GM23338 (cell line): ENCODE measurements around the gene CLIC2. TPM values are rescaled to one million over a fixed set of nuclear protein-coding genes. Genes with fewer than 3 reads are reported as not detected.

Experiments used
- ATAC-seq: fragments of 200-7000 bp; cut with Tn5 transposase; 3 replicates; pipeline ENCODE4 v1.9.1; 2020
- DNase-seq: peaks from one replicate; pipeline ENCODE4 v3.0.0-alpha.2; 2015; ENCODE audit warnings: low spot score
- H2AFZ ChIP-seq: fragments of 200-600 bp; sonication (generic); 2 replicates; pipeline ENCODE4 v1.8.0; 2016; ENCODE audit warnings: antibody characterized with exemption, mild to moderate bottlenecking, moderate library complexity
- H3F3A ChIP-seq: fragments of 200-600 bp; sonication (generic); replicated peaks from 2 replicates; pipeline ENCODE4 v1.8.0; 2017; ENCODE audit warnings: antibody characterized with exemption, mixed run types, low read depth
- H3K27ac ChIP-seq: fragments of 200-600 bp; sonication (generic); 2 replicates; pipeline ENCODE4 v1.6.1; 2016; ENCODE audit warnings: low read depth
- H3K27me3 ChIP-seq: fragments of 200-600 bp; sonication (generic); 2 replicates; pipeline ENCODE4 v1.8.0; 2016; ENCODE audit warnings: mild to moderate bottlenecking, mixed run types, moderate library complexity; ENCODE audit not compliant: insufficient read depth
- H3K36me3 ChIP-seq: fragments of 200-600 bp; sonication (generic); 2 replicates; pipeline ENCODE4 v1.8.0; 2016; ENCODE audit warnings: mild to moderate bottlenecking; ENCODE audit not compliant: insufficient read depth
- H3K4me1 ChIP-seq: fragments of 200-600 bp; sonication (generic); 2 replicates; pipeline ENCODE4 v1.8.0; 2016; ENCODE audit warnings: mild to moderate bottlenecking, moderate library complexity; ENCODE audit not compliant: insufficient read depth
- H3K4me2 ChIP-seq: fragments of 200-600 bp; sonication (generic); 2 replicates; pipeline ENCODE4 v1.7.1; 2017; ENCODE audit warnings: mixed run types
- H3K4me3 ChIP-seq: fragments of 200-600 bp; sonication (generic); 2 replicates; pipeline ENCODE4 v1.6.1; 2016; ENCODE audit warnings: mixed run types
- H3K79me2 ChIP-seq: fragments of 200-600 bp; sonication (generic); replicated peaks from 2 replicates; pipeline ENCODE4 v1.8.0; 2017; ENCODE audit warnings: mild to moderate bottlenecking; ENCODE audit not compliant: insufficient read depth
- H3K9me2 ChIP-seq: fragments of 200-600 bp; sonication (generic); 2 replicates; pipeline ENCODE4 v1.8.0; 2017; ENCODE audit not compliant: insufficient read depth
- H4K20me1 ChIP-seq: fragments of 200-600 bp; sonication (generic); replicated peaks from 2 replicates; pipeline ENCODE4 v1.8.0; 2017; ENCODE audit warnings: mild to moderate bottlenecking; ENCODE audit not compliant: insufficient read depth
- H3K27ac Mint-ChIP-seq: 2 replicates; pipeline ENCODE4 v1.8.0; 2020; ENCODE audit warnings: inconsistent platforms, mild to moderate bottlenecking, moderate library complexity, mixed read lengths
- H3K27me3 Mint-ChIP-seq: 3 replicates; pipeline ENCODE4 v1.8.0; 2022; ENCODE audit warnings: low read depth, mild to moderate bottlenecking, moderate library complexity, mixed read lengths, inconsistent platforms; ENCODE audit not compliant: insufficient read depth, poor library complexity
- H3K36me3 Mint-ChIP-seq: 3 replicates; pipeline ENCODE4 v1.8.0; 2021; ENCODE audit warnings: low read depth, mild to moderate bottlenecking, inconsistent platforms, moderate library complexity, mixed read lengths
- H3K4me1 Mint-ChIP-seq: 3 replicates; pipeline ENCODE4 v1.8.0; 2020; ENCODE audit warnings: mild to moderate bottlenecking, inconsistent platforms, mixed read lengths
- H3K4me3 Mint-ChIP-seq: 3 replicates; pipeline ENCODE4 v1.8.0; 2021; ENCODE audit warnings: moderate library complexity, mild to moderate bottlenecking, inconsistent platforms, mixed read lengths
- H3K9me3 Mint-ChIP-seq: 3 replicates; pipeline ENCODE4 v1.8.0; 2020; ENCODE audit warnings: moderate library complexity, mild to moderate bottlenecking, inconsistent platforms, mixed read lengths
- CREB1 ChIP-seq: fragments of 250-450 bp; sonication (Bioruptor Pico); IDR thresholded peaks from 2 replicates; pipeline ENCODE4 v1.5.0; 2020; ENCODE audit warnings: low read depth, mild to moderate bottlenecking, moderate library complexity
- EZH2 ChIP-seq: fragments of 200-600 bp; sonication (generic); IDR thresholded peaks from one replicate; pipeline ENCODE4 v1.8.0; 2017; ENCODE audit warnings: antibody characterized with exemption, mild to moderate bottlenecking, low read depth; ENCODE audit not compliant: unreplicated experiment
- EZH2phosphoT487 ChIP-seq: fragments of 200-600 bp; sonication (generic); IDR thresholded peaks from one replicate; pipeline ENCODE4 v1.8.1; 2018; ENCODE audit warnings: antibody characterized with exemption; ENCODE audit not compliant: unreplicated experiment
- JUNB ChIP-seq: IDR thresholded peaks from one replicate; pipeline ENCODE4 v1.6.1; 2016; ENCODE audit warnings: antibody characterized with exemption; ENCODE audit not compliant: unreplicated experiment
- NANOG ChIP-seq: IDR thresholded peaks from 2 replicates; pipeline ENCODE4 v1.6.1; 2016; ENCODE audit warnings: antibody characterized with exemption, borderline replicate concordance
- POLR2AphosphoS5 ChIP-seq: IDR thresholded peaks from 2 replicates; pipeline ENCODE4 v1.6.1; 2016; ENCODE audit warnings: antibody characterized with exemption, low read depth
- STAT1 ChIP-seq: IDR thresholded peaks from one replicate; pipeline ENCODE4 v1.6.1; 2016; ENCODE audit warnings: antibody characterized with exemption; ENCODE audit not compliant: unreplicated experiment
- ZNF114 ChIP-seq: fragments of 250-450 bp; sonication (Bioruptor Pico); IDR thresholded peaks from 2 replicates; pipeline ENCODE4 v1.5.0; 2020; ENCODE audit warnings: mild to moderate bottlenecking, moderate library complexity
- ZNF331 ChIP-seq: fragments of 250-450 bp; sonication (Bioruptor Pico); IDR thresholded peaks from 2 replicates; pipeline ENCODE4 v1.5.0; 2020; ENCODE audit warnings: low read depth, mild to moderate bottlenecking, moderate library complexity
- polyA plus RNA-seq: library from polyadenylated mRNA; unstranded; fragments of >200 nt; fragmentation: Nextera tagmentation; extraction: Ambion mirVana; gene quantifications from 2 replicates; pipeline ENCODE4 v1.2.1, GENCODE V29; 2016
- total RNA-seq: library from RNA; depleted of rRNA; stranded (reverse); fragments of >200 nt; shearing (Covaris generic); gene quantifications from 2 replicates; pipeline ENCODE4 v1.2.3, GENCODE V29; 2014
- TF ChIP-seq, protein P1 (sequence below): IDR thresholded peaks from one replicate; pipeline ENCODE4 v1.6.1; 2018; ENCODE audit warnings: antibody characterized with exemption; ENCODE audit not compliant: unreplicated experiment
- TF ChIP-seq, protein P2 (sequence below), 2 experiments: fragments of 200-600 bp in 1 of 2; sonication (generic) in 1 of 2; conservative IDR thresholded peaks; 2 replicates each; pipeline versions ENCODE4 v1.5.1 to v1.6.1; 2016 to 2017; ENCODE audit warnings: antibody characterized with exemption in 2 of 2, low read depth in 2 of 2, mild to moderate bottlenecking in 2 of 2, moderate library complexity in 1 of 2
- TF ChIP-seq, protein P3 (sequence below): IDR thresholded peaks from 2 replicates; pipeline ENCODE4 v1.6.1; 2016; ENCODE audit warnings: antibody characterized with exemption

CLIC2 gene
- total and polyA plus RNA-seq, 2 experiments from 2014 or later: 0.56 to 0.61 TPM

DNA sequence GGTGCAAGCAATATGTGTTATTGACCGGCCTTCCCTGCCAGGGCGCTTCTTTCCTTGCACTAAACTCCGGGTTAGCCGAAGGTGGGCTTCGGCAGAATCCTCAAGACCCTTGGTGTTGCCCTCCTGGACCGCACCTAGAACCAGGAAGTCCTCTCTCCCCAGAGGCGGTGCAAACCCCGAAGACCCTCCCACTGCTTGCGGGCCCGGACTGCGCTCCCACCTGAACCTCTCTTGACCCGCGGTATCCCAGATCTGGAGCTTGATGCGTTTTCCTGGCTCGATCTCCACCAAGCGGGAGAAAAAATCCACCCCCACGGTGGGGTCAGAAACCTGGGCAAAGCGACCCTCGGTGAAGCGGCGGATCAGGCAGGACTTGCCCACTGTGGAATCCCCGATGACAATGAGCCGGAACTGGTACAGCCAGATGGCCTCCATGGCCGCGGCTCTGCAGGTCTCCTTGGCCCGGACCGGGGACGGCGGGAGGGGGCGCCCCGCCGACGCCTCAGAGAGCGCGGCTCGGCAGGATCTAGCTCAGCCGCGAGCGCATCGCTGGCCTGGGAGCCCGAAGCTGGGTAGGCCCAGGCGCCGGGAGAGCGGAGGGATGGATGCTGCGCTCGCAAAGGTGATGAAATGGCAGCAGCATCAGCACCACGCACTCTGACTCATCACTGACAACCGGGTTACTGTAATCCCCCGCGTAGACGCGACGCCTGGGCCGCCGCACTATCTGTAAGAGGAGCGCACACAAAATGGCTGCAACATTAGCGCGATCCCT, 70.4 kb downstream of the CLIC2 start, which contains the start of gene RAB39B:
TSS of gene RAB39B (minus strand) at position 638 of the 775 bp plus-strand sequence. CDS start at position 435, 203 bp downstream.
- peak within 1 kb of the TSS; percentile 72 for H3K4me3 ChIP-seq
- no peak within 1 kb of the TSS for H2AFZ ChIP-seq
- peak; percentile 38; the same call in 1 of the 2 replicates for TF ChIP-seq POLR2AphosphoS5
- TF ChIP-seq NANOG: no peak
- peak; percentile 61; the same call in 1 of the 2 replicates for TF ChIP-seq CREB1 (CRISPR knock-in tag)
- H4K20me1 ChIP-seq: no peaks in the 10 kb centered on the region
- H3K27me3 Mint-ChIP-seq: no peaks in the 10 kb centered on the region
- peak within 1 kb of the TSS; percentile 90 for H3K4me3 Mint-ChIP-seq
- H3F3A ChIP-seq: no peaks in the 10 kb centered on the region
- peak within 1 kb of the TSS; percentile 65; the same call in 1 of the 2 replicates for H3K27ac Mint-ChIP-seq
- ATAC-seq (peak; percentile 97), DNase-seq (peak; percentile 80)
- peaks cover 15% of the 10 kb centered on the region for H3K79me2 ChIP-seq
- H3K36me3 Mint-ChIP-seq: peaks cover 4% of the 10 kb centered on the region; the same call in 1 of the 3 replicates
- H3K27me3 ChIP-seq: no peaks in the 10 kb centered on the region
- H3K4me2 ChIP-seq: peak within 1 kb of the TSS; percentile 83
- H3K27ac ChIP-seq: peak within 1 kb of the TSS; percentile 87
- no peaks in the 10 kb centered on the region; the same call in 2 of the 3 replicates for H3K9me3 Mint-ChIP-seq
- no peaks in the 10 kb centered on the region for H3K4me1 ChIP-seq
- H3K36me3 ChIP-seq: no peaks in the 10 kb centered on the region
- no peaks in the 10 kb centered on the region for H3K9me2 ChIP-seq
- peaks cover 10% of the 10 kb centered on the region for H3K4me1 Mint-ChIP-seq

DNA sequence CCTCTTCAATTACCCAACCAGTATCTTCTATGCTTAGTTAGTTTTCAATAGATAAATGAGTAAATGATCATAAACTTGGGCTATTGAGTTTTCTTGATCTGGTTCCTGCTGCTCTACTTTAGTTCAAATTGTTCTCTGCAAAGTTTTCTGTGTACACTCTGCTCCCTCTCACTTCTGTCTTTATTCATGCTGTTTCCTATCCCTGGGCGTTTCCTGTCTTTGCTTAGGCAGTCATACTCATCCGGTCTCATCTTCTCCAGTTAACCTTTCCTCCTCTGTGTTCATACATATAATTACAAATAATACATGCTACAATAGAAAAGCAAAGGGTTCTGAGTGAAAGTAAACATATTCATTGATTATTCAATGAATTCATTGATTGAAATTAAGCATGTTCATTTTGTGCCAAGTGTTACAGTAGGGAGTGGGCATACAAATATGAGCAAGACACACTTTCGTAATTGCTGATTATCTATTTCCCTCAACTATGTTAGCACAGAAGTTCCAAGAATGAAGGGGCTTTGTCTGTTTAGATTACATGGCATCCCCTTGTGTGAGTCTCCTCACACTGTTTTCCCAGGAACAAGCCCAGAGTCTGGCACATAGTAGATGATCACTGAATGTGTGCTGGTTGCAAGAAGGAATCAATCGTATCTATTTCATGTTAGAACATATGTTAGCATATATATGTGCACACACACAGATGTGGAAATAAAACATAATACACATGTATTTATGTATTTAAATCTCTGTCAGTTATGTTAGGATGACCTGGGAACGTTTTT, 71.3 kb downstream of the CLIC2 start:
- H3K4me2 ChIP-seq: peak overlapping the region; percentile 83
- H3K27ac ChIP-seq: no peak overlapping the region
- Mint-ChIP-seq H3K27me3 (no peaks in the 10 kb centered on the region), H3K36me3 (peaks cover 4% of the 10 kb centered on the region; the same call in 1 of the 3 replicates), H3K9me3 (no peaks in the 10 kb centered on the region; the same call in 2 of the 3 replicates), H3K4me3 (peak overlapping the region; percentile 90), H3K27ac (no peak overlapping the region), H3K4me1 (peaks cover 10% of the 10 kb centered on the region)
- no peaks in the 10 kb centered on the region for H3F3A ChIP-seq
- H3K79me2 ChIP-seq: peaks cover 15% of the 10 kb centered on the region
- H3K4me3 ChIP-seq: peak overlapping the region; percentile 72
- H3K36me3 ChIP-seq: no peaks in the 10 kb centered on the region
- no peak for DNase-seq
- H2AFZ ChIP-seq: no peak overlapping the region
- H4K20me1 ChIP-seq: no peaks in the 10 kb centered on the region
- no peaks in the 10 kb centered on the region for H3K9me2 ChIP-seq
- H3K27me3 ChIP-seq: no peaks in the 10 kb centered on the region
- no peaks in the 10 kb centered on the region for H3K4me1 ChIP-seq
- ATAC-seq: no peak
- TF ChIP-seq, protein P1, sequence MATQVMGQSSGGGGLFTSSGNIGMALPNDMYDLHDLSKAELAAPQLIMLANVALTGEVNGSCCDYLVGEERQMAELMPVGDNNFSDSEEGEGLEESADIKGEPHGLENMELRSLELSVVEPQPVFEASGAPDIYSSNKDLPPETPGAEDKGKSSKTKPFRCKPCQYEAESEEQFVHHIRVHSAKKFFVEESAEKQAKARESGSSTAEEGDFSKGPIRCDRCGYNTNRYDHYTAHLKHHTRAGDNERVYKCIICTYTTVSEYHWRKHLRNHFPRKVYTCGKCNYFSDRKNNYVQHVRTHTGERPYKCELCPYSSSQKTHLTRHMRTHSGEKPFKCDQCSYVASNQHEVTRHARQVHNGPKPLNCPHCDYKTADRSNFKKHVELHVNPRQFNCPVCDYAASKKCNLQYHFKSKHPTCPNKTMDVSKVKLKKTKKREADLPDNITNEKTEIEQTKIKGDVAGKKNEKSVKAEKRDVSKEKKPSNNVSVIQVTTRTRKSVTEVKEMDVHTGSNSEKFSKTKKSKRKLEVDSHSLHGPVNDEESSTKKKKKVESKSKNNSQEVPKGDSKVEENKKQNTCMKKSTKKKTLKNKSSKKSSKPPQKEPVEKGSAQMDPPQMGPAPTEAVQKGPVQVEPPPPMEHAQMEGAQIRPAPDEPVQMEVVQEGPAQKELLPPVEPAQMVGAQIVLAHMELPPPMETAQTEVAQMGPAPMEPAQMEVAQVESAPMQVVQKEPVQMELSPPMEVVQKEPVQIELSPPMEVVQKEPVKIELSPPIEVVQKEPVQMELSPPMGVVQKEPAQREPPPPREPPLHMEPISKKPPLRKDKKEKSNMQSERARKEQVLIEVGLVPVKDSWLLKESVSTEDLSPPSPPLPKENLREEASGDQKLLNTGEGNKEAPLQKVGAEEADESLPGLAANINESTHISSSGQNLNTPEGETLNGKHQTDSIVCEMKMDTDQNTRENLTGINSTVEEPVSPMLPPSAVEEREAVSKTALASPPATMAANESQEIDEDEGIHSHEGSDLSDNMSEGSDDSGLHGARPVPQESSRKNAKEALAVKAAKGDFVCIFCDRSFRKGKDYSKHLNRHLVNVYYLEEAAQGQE: no peak
- no peak for TF ChIP-seq CREB1 (CRISPR knock-in tag)
- TF ChIP-seq, protein P2, sequence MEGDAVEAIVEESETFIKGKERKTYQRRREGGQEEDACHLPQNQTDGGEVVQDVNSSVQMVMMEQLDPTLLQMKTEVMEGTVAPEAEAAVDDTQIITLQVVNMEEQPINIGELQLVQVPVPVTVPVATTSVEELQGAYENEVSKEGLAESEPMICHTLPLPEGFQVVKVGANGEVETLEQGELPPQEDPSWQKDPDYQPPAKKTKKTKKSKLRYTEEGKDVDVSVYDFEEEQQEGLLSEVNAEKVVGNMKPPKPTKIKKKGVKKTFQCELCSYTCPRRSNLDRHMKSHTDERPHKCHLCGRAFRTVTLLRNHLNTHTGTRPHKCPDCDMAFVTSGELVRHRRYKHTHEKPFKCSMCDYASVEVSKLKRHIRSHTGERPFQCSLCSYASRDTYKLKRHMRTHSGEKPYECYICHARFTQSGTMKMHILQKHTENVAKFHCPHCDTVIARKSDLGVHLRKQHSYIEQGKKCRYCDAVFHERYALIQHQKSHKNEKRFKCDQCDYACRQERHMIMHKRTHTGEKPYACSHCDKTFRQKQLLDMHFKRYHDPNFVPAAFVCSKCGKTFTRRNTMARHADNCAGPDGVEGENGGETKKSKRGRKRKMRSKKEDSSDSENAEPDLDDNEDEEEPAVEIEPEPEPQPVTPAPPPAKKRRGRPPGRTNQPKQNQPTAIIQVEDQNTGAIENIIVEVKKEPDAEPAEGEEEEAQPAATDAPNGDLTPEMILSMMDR (conservative IDR thresholded peaks at IDR 0.05; ENCODE audit: low read depth in 2 of 2): no peak
- no peak for TF ChIP-seq EZH2
- TF ChIP-seq NANOG: no peak
- no peak for TF ChIP-seq ZNF331 (CRISPR knock-in tag)
- TF ChIP-seq EZH2phosphoT487: no peak
- TF ChIP-seq JUNB: no peak
- no peak for TF ChIP-seq ZNF114 (CRISPR knock-in tag)
- TF ChIP-seq STAT1: no peak
- TF ChIP-seq, protein P3, sequence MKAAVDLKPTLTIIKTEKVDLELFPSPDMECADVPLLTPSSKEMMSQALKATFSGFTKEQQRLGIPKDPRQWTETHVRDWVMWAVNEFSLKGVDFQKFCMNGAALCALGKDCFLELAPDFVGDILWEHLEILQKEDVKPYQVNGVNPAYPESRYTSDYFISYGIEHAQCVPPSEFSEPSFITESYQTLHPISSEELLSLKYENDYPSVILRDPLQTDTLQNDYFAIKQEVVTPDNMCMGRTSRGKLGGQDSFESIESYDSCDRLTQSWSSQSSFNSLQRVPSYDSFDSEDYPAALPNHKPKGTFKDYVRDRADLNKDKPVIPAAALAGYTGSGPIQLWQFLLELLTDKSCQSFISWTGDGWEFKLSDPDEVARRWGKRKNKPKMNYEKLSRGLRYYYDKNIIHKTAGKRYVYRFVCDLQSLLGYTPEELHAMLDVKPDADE: no peak
